ENCODE measurements around the gene SCN8A.
"Not testable (repeated sequence)": the region's sequence is repeated elsewhere in the genome, so short reads cannot be mapped to it uniquely, and the experiment has no call there.

The SCN8A gene

DNA sequence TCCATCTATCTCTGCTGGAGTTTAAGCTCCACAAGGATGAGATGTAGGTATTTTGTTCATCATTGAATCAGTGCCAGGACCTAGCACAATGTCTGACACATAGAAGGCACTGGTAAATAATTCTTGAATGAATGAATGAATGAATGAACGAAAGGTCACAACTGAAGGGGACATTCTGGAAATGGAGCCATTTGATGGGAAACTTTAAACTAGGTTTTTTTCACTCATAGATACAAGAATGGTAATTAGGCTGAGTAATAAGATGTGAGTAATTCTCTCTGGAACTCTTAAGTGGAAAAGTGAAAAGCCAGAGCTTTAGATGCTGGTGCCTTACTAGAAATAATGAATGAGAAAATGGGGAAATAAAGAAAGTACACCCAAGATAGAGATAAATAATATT, 44.3 kb downstream of the SCN8A start:
- no peak overlapping the region for H3K4me3 ChIP-seq (replicated peaks; ENCODE audit: low read depth, low read length)
- DNase-seq (ENCODE audit: extremely low read depth, low read depth), result no peak
- TF ChIP-seq, protein P1, sequence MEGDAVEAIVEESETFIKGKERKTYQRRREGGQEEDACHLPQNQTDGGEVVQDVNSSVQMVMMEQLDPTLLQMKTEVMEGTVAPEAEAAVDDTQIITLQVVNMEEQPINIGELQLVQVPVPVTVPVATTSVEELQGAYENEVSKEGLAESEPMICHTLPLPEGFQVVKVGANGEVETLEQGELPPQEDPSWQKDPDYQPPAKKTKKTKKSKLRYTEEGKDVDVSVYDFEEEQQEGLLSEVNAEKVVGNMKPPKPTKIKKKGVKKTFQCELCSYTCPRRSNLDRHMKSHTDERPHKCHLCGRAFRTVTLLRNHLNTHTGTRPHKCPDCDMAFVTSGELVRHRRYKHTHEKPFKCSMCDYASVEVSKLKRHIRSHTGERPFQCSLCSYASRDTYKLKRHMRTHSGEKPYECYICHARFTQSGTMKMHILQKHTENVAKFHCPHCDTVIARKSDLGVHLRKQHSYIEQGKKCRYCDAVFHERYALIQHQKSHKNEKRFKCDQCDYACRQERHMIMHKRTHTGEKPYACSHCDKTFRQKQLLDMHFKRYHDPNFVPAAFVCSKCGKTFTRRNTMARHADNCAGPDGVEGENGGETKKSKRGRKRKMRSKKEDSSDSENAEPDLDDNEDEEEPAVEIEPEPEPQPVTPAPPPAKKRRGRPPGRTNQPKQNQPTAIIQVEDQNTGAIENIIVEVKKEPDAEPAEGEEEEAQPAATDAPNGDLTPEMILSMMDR (IDR thresholded peaks at IDR 0.05; ENCODE audit: low read depth, low read length, missing control alignments), result no peak

DNA sequence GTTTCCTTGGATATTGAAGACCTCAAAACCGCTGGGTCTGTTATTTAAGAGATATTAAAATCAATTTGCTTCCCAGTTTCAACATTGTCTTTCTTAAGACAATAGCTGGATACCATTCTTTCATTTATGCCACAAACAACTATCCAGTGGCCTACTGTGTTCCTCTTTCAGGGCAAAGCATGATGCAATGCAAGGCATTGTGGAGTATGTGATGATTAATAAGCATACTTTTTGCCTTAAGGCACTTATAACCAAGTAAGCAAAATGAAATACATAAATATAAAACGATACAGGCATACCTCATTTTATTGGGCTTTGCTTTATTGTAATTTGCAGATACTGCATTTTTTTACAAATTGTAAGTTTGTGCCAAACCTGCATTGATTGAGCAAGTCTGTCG, 45.5 kb downstream of the SCN8A start:
- H3K4me3 ChIP-seq (replicated peaks; ENCODE audit: low read depth, low read length), result no peak overlapping the region
- TF ChIP-seq, protein P1 (IDR thresholded peaks at IDR 0.05; ENCODE audit: low read depth, low read length, missing control alignments), result no peak
- DNase-seq (ENCODE audit: extremely low read depth, low read depth), result no peak

DNA sequence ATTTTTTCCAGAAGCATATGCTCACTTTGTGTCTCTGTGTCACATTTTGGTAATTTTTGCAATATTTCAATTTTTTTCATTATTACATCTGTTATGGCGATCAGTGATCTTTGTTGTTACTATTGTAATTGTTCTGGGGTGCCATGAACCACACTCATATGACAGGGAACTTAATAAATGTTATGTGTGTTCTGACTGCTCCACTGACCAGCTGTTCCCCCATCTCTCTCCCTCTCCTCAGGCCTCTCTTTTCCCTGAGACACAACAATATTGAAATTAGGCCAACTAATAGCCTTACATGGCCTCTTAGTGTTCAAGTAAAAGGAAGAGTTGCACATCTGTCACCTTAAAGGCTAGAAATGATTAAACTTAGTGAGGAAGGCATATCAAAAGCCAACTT, 46.0 kb downstream of the SCN8A start:
- TF ChIP-seq, protein P1 (IDR thresholded peaks at IDR 0.05; ENCODE audit: low read depth, low read length, missing control alignments), result no peak
- no peak for DNase-seq (ENCODE audit: extremely low read depth, low read depth)
- H3K4me3 ChIP-seq (replicated peaks; ENCODE audit: low read depth, low read length), result no peak overlapping the region

DNA sequence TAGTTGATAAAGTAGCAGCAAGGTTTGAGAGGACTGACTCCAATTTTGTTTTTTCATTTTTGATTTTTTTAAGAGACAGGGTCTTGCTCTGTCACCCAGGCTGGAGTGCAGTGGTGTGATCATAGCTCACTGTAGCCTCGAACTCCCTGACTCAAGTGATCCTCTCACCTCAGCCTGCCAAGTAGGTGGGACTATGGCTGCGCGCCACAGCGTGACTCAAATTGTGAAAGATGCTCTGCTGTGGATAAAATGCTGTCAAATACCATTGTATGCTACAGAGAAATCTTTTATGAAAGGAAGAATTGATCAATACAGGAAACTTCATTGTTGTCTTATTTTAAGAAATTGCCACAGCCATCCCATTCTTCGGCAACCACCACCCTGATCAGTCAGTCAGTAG, 48.3 kb downstream of the SCN8A start:
- no peak overlapping the region for H3K4me3 ChIP-seq (replicated peaks; ENCODE audit: low read depth, low read length)
- TF ChIP-seq, protein P1 (IDR thresholded peaks at IDR 0.05; ENCODE audit: low read depth, low read length, missing control alignments), result no peak
- DNase-seq (ENCODE audit: extremely low read depth, low read depth), result no peak

DNA sequence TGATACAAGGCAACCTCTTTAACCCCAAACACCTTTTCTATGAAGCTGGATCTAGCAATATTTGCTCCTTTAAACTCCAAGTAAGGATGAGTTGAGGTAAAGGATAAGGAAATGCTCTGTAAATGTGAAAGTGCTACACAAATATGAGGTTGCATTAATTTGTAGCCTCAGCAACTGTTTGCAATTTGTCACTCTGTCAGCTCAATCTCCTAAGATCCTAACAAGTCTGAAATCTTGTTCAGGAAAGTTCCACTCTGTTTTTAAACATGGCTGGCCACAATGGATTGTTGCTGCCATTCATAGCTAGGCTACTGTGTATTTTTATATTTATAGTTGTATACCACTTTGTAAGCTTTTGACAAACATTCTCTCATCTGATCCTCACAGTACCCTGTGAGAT, 51.3 kb downstream of the SCN8A start:
- TF ChIP-seq, protein P1 (IDR thresholded peaks at IDR 0.05; ENCODE audit: low read depth, low read length, missing control alignments), result no peak
- no peak overlapping the region for H3K4me3 ChIP-seq (replicated peaks; ENCODE audit: low read depth, low read length)
- no peak for DNase-seq (ENCODE audit: extremely low read depth, low read depth)

DNA sequence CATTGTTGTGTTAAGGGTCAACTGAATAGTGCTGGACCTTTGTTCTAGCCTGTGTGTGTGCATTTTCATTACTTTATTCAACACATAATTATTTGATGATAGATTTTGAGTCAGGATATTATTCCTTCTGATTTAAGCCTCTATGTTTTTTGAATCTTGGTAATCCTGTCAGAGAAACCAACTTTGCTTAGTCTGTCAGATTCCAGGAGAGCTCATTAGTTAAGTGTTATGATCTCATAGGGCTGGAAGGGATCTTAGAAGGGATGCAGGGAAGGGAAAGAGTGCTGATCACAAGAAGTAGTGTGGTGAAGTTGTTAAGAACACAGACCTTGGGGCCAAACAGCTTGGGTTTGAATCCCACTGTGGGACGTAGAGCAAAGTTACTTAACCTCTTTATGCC, 52.9 kb downstream of the SCN8A start:
- TF ChIP-seq, protein P1 (IDR thresholded peaks at IDR 0.05; ENCODE audit: low read depth, low read length, missing control alignments), result no peak
- H3K4me3 ChIP-seq (replicated peaks; ENCODE audit: low read depth, low read length), result no peak overlapping the region
- no peak for DNase-seq (ENCODE audit: extremely low read depth, low read depth)

DNA sequence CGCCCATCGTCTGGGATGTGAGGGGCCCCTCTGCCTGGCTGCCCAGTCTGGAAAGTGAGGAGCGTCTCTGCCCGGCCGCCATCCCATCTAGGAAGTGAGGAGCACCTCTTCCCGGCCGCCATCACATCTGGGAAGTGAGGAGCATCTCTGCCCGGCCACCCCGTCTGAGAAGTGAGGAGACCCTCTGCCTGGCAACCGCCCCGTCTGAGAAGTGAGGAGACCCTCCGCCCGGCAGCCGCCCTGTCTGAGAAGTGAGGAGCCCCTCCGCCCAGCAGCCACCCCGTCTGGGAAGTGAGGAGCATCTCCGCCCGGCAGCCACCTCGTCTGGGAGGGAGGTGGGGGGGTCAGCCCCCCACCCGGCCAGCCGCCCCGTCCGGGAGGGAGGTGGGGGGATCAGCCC, 53.7 kb downstream of the SCN8A start:
- H3K4me3 ChIP-seq (replicated peaks; ENCODE audit: low read depth, low read length); DNase-seq (ENCODE audit: extremely low read depth, low read depth): not testable (repeated sequence)

Measured in HFF-Myc (cell line).